ENCODE measurements around the gene LAYN.

GRCh38 chr11:111532365-111532709 lies 8.2 kb upstream of the LAYN start:
- TF ChIP-seq EZH2 (IDR thresholded peaks at IDR 0.05) (no peak), POLR2AphosphoS5 (IDR thresholded peaks at IDR 0.05; ENCODE audit: borderline replicate concordance, low read depth, low read length) (no peak)

Measured in SK-N-MC (cell line).